OCI-LY1 (cell line): ENCODE data around the gene B4GALT1.

ENCODE experiments used
- EZH2 ChIP-seq: fragments of 200-600 bp; sonication (generic), shearing (Covaris generic); IDR thresholded peaks from 2 replicates; pipeline ENCODE4 v1.8.0; 2017; ENCODE audit warnings: borderline replicate concordance, mixed run types, mild to moderate bottlenecking, antibody characterized with exemption, low read length, moderate library complexity, mixed read lengths
- TF ChIP-seq, protein P1 (sequence below): fragments of 200-600 bp; sonication (generic), shearing (Covaris generic); IDR thresholded peaks from 2 replicates; pipeline ENCODE4 v1.5.1; 2017; ENCODE audit warnings: mild to moderate bottlenecking, antibody characterized with exemption, low read length, moderate library complexity, mixed read lengths

DNA sequence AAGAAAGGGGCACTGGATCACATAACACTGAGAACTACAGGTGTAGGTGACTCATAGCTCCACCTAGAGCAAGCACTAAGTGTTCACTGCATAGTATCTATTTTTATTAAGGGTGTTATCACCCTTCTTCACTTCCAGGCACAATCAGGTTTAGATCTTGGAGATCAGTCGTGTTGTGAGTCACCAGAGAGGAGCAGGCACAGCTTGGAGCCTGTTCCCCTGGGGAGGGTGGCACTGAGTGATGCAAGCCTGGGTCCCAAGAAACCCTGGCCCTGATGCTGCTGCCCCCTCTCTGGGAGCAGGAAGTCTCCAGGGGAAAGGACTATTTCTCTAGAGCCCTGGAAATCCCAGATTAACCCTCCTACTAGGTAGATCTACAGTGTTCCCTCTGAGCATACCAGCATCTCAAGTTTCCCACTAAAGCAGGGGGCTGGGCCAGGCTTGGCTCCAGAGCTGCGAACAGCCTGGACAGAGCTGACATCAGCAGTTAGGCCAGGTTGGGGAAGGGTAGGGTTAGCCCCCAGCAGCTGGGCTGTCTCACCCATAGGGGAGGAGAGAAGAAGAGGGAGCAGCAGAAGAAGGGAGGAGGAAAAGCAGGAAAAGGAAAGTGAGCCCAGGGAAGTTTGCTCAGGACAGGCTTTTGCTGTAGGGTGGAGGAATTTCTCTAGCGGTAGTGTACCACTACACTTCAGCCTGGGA lies 44.7 kb upstream of the B4GALT1 start:
- TF ChIP-seq, protein P1, sequence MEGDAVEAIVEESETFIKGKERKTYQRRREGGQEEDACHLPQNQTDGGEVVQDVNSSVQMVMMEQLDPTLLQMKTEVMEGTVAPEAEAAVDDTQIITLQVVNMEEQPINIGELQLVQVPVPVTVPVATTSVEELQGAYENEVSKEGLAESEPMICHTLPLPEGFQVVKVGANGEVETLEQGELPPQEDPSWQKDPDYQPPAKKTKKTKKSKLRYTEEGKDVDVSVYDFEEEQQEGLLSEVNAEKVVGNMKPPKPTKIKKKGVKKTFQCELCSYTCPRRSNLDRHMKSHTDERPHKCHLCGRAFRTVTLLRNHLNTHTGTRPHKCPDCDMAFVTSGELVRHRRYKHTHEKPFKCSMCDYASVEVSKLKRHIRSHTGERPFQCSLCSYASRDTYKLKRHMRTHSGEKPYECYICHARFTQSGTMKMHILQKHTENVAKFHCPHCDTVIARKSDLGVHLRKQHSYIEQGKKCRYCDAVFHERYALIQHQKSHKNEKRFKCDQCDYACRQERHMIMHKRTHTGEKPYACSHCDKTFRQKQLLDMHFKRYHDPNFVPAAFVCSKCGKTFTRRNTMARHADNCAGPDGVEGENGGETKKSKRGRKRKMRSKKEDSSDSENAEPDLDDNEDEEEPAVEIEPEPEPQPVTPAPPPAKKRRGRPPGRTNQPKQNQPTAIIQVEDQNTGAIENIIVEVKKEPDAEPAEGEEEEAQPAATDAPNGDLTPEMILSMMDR: no peak
- TF ChIP-seq EZH2: no peak
